IMR-90 (cell line): ENCODE data around the gene RER1. TPM values are rescaled to one million over a fixed set of nuclear protein-coding genes. Genes with fewer than 3 reads are reported as not detected.

Source experiments
- ATAC-seq: fragments of 200-7000 bp; cut with Tn5 transposase; 2 replicates; pipeline ENCODE4 v1.9.1; 2020; ENCODE audit warnings: low read depth, mild to moderate bottlenecking, moderate library complexity
- BruUV-seq: library from RNA; stranded (reverse); fragments of 400-500 nt; replicated peaks from 2 replicates; lab custom pipeline; 2021; lab: Mats Ljungman, UMichigan
- CTCF ChIA-PET: fragments of 300-600 bp; formaldehyde crosslinking; extraction: SDS; loops from one replicate; lab custom pipeline; 2021; ENCODE audit warnings: antibody characterized with exemption; lab: Yijun Ruan, JAX
- POLR2A ChIA-PET: fragments of 300-600 bp; sonication (Branson Sonifier 250); formaldehyde crosslinking; loops from one replicate; lab custom pipeline; 2022; ENCODE audit warnings: antibody characterized with exemption; ENCODE audit not compliant: unreplicated experiment; lab: Charles Lee
- DNase-seq: peaks from one replicate; pipeline ENCODE4 v3.0.0; 2013
- H2AFZ ChIP-seq: replicated peaks from 2 replicates; pipeline ENCODE3; 2013; ENCODE audit warnings: low read length, mild to moderate bottlenecking; ENCODE audit not compliant: poor library complexity
- H2AK5ac ChIP-seq: 2 replicates; pipeline ENCODE4 v1.6.1; 2013; ENCODE audit warnings: low read depth, low read length, inconsistent platforms
- H2AK9ac ChIP-seq: replicated peaks from 2 replicates; pipeline ENCODE3; 2013; ENCODE audit warnings: mild to moderate bottlenecking, low read depth, low read length, moderate library complexity; ENCODE audit not compliant: poor library complexity
- H2BK120ac ChIP-seq: 2 replicates; pipeline ENCODE4 v1.6.1; 2013; ENCODE audit warnings: low read depth, low read length, inconsistent platforms
- H2BK15ac ChIP-seq: 3 replicates; pipeline ENCODE4 v1.6.1; 2013; ENCODE audit warnings: low read depth, low read length, inconsistent platforms
- H2BK20ac ChIP-seq: 2 replicates; pipeline ENCODE4 v1.6.1; 2013; ENCODE audit warnings: low read depth, mild to moderate bottlenecking, inconsistent platforms, low read length, moderate library complexity
- H2BK5ac ChIP-seq: 2 replicates; pipeline ENCODE4 v1.6.1; 2013; ENCODE audit warnings: mild to moderate bottlenecking, low read depth, low read length, inconsistent platforms; ENCODE audit not compliant: poor library complexity, severe bottlenecking
- H3K14ac ChIP-seq: replicated peaks from 2 replicates; pipeline ENCODE4 v1.6.1; 2013; ENCODE audit warnings: low read depth, low read length, inconsistent platforms
- H3K18ac ChIP-seq: 2 replicates; pipeline ENCODE4 v1.6.1; 2013; ENCODE audit warnings: low read depth, low read length, control low read depth
- H3K23ac ChIP-seq: 2 replicates; pipeline ENCODE4 v1.6.1; 2013; ENCODE audit warnings: low read depth, low read length, inconsistent platforms
- H3K27ac ChIP-seq: 2 replicates; pipeline ENCODE4 v1.5.1; 2013; ENCODE audit warnings: mild to moderate bottlenecking, control low read depth, low read length; ENCODE audit not compliant: insufficient read depth
- H3K27me3 ChIP-seq: 2 replicates; pipeline ENCODE4 v1.6.1; 2013; ENCODE audit warnings: low read length; ENCODE audit not compliant: control insufficient read depth, insufficient read depth
- H3K36me3 ChIP-seq: 2 replicates; pipeline ENCODE4 v1.6.1; 2013; ENCODE audit warnings: low read length, mixed read lengths; ENCODE audit not compliant: control insufficient read depth, insufficient read depth
- H3K4ac ChIP-seq: 2 replicates; pipeline ENCODE4 v1.6.1; 2013; ENCODE audit warnings: low read depth, low read length, inconsistent platforms
- H3K4me1 ChIP-seq: 2 replicates; pipeline ENCODE4 v1.6.1; 2013; ENCODE audit warnings: low read length, mixed read lengths; ENCODE audit not compliant: control insufficient read depth, insufficient read depth
- H3K4me2 ChIP-seq: 2 replicates; pipeline ENCODE4 v1.6.1; 2013; ENCODE audit warnings: low read depth, mild to moderate bottlenecking, control low read depth, low read length, moderate library complexity
- H3K4me3 ChIP-seq: 2 replicates; pipeline ENCODE4 v1.5.1; 2013; ENCODE audit warnings: low read depth, mild to moderate bottlenecking, control low read depth, low read length, moderate library complexity; ENCODE audit not compliant: insufficient read depth
- H3K56ac ChIP-seq: 2 replicates; pipeline ENCODE4 v1.6.1; 2013; ENCODE audit warnings: low read length, inconsistent platforms; ENCODE audit not compliant: insufficient read depth; ENCODE audit errors: extremely low read depth
- H3K79me1 ChIP-seq, 2 experiments: 2 replicates each; pipeline ENCODE4 v1.6.1; 2013; ENCODE audit warnings: low read length in 2 of 2, inconsistent platforms in 1 of 2, low read depth in 1 of 2
- H3K9ac ChIP-seq: 2 replicates; pipeline ENCODE4 v1.6.1; 2013; ENCODE audit warnings: low read depth, low read length, control low read depth
- H3K9me1 ChIP-seq: 2 replicates; pipeline ENCODE4 v1.6.1; 2013; ENCODE audit warnings: low read length, inconsistent platforms; ENCODE audit not compliant: insufficient read depth
- H3K9me3 ChIP-seq: 2 replicates; pipeline ENCODE4 v1.6.1; 2013; ENCODE audit warnings: low read length; ENCODE audit not compliant: control insufficient read depth, insufficient read depth
- H4K20me1 ChIP-seq: 2 replicates; pipeline ENCODE4 v1.6.1; 2013; ENCODE audit warnings: low read length, inconsistent platforms; ENCODE audit not compliant: insufficient read depth
- H4K5ac ChIP-seq: 2 replicates; pipeline ENCODE4 v1.6.1; 2013; ENCODE audit warnings: mild to moderate bottlenecking, low read depth, low read length, control low read depth
- H4K8ac ChIP-seq, 2 experiments: 2 replicates each; pipeline ENCODE4 v1.6.1; 2013; ENCODE audit warnings: low read depth in 2 of 2, low read length in 2 of 2, control low read depth in 1 of 2, inconsistent platforms in 1 of 2
- H4K91ac ChIP-seq: 2 replicates; pipeline ENCODE4 v1.6.1; 2013; ENCODE audit warnings: low read depth, low read length, inconsistent platforms; ENCODE audit not compliant: insufficient read depth
- CTCF ChIP-seq: conservative IDR thresholded peaks from 2 replicates; pipeline ENCODE4 v1.5.1; 2012; ENCODE audit warnings: mild to moderate bottlenecking, low read depth, low read length, improper control_type of control experiment
- FOS ChIP-seq: fragments of 150-350 bp; IDR thresholded peaks from 2 replicates; pipeline ENCODE4 v1.6.1; 2016; ENCODE audit warnings: low read depth, low read length
- RAD21 ChIP-seq: IDR thresholded peaks from 2 replicates; pipeline ENCODE4 v1.6.1; 2012; ENCODE audit warnings: low read length, improper control_type of control experiment
- SMC3 ChIP-seq: fragments of 150-350 bp; IDR thresholded peaks from 2 replicates; pipeline ENCODE4 v1.6.1; 2016; ENCODE audit warnings: low read depth, mild to moderate bottlenecking, antibody characterized with exemption, low read length, moderate library complexity
- USF2 ChIP-seq: fragments of 150-350 bp; IDR thresholded peaks from 2 replicates; pipeline ENCODE4 v1.6.1; 2017; ENCODE audit warnings: mild to moderate bottlenecking, antibody characterized with exemption, low read length, low read depth
- WGBS, 2 experiments: methylation state at CpG; one replicate each; pipeline versions ENCODE4 v1.1.5 to v1.1.7; 2013; ENCODE audit warnings: missing lambda C conversion rate in 2 of 2; ENCODE audit not compliant: insufficient read length in 1 of 2; ENCODE audit errors: extremely low coverage in 2 of 2; 5-methylcytosine and 5-hydroxymethylcytosine counted together
- dilution Hi-C: fragments of 300-500 bp; cut with HindIII; formaldehyde crosslinking; loops from one replicate; pipeline ENCODE4 v1.14.3; 2018; ENCODE audit warnings: low sequenced_read_pairs; ENCODE audit not compliant: unreplicated experiment
- in situ Hi-C: fragments of 300-500 bp; cut with MboI; formaldehyde crosslinking; loops from 3 replicates; pipeline ENCODE4 v1.14.3; 2019; ENCODE audit warnings: low sequenced_read_pairs, inconsistent platforms, mixed read lengths
- intact Hi-C: fragments of 100-400 bp; cut with micrococcal nuclease; formaldehyde crosslinking; loops from 2 replicates; pipeline ENCODE4 v1.10.0; 2022
- polyA plus RNA-seq, 3 experiments: library from polyadenylated mRNA; depleted of rRNA; stranded (reverse); fragments of >200 nt; gene quantifications; 2 replicates each; pipeline ENCODE4 v1.2.3, GENCODE V29; 2012; ENCODE audit warnings: low replicate concordance in 1 of 3
- total RNA-seq: library from RNA; depleted of rRNA; stranded (reverse); fragments of >200 nt; gene quantifications from 2 replicates; pipeline ENCODE4 v1.2.3, GENCODE V29; 2012

The RER1 gene
- total and polyA plus RNA-seq, 2 of the 4 experiments (the other 2 are of a cell fraction) = 47.1 to 240 TPM

- H3K56ac ChIP-seq = no peak overlapping the region
- no peak overlapping the region for H4K91ac ChIP-seq
- no peak overlapping the region for H2AFZ ChIP-seq
- H2AK9ac ChIP-seq = no peak overlapping the region
- ATAC-seq = no peak
- no peak overlapping the region for H3K9ac ChIP-seq
- no peaks in the 10 kb centered on the region for H3K36me3 ChIP-seq
- no TSS peak for BruUV-seq
- H3K27ac ChIP-seq = no peak overlapping the region
- no peak overlapping the region for H3K18ac ChIP-seq
- H2BK5ac ChIP-seq = no peak overlapping the region
- H2BK120ac ChIP-seq = no peak overlapping the region
- DNase-seq = no peak
- H2BK15ac ChIP-seq = no peak overlapping the region
- dilution Hi-C loops (no loop called here), in situ Hi-C loops (loop anchor here (25.0 kb wide), 1 partner anchor 634 kb away; the partner anchor contains the start of gene PRDM16), intact Hi-C loops (no loop called here)
- H4K20me1 ChIP-seq = no peaks in the 10 kb centered on the region; the same call in 1 of the 2 replicates
- no peak overlapping the region for H2AK5ac ChIP-seq
- ChIA-PET CTCF (no interaction called here), POLR2A (no interaction called here)
- H3K9me1 ChIP-seq = no peaks in the 10 kb centered on the region
- H3K14ac ChIP-seq = no peak overlapping the region
- H3K4me3 ChIP-seq = no peak overlapping the region
- H4K5ac ChIP-seq = no peak overlapping the region
- no peak overlapping the region for H3K23ac ChIP-seq
- WGBS, 2 experiments = 80% methylated on average over 21 of the region's 28 CpGs; no CpG with 5 or more reads in 1 of the 2 experiments
- H3K4me1 ChIP-seq = no peaks in the 10 kb centered on the region
- no peaks in the 10 kb centered on the region for H3K79me1 ChIP-seq
- no peak overlapping the region for H3K4ac ChIP-seq
- H3K9me3 ChIP-seq = peaks cover 5% of the 10 kb centered on the region; the same call in 1 of the 2 replicates
- peaks cover 29% of the 10 kb centered on the region for H3K27me3 ChIP-seq
- no peak overlapping the region for H3K4me2 ChIP-seq
- no peak overlapping the region for H4K8ac ChIP-seq
- no peak overlapping the region for H2BK20ac ChIP-seq
- no peak for TF ChIP-seq SMC3
- TF ChIP-seq RAD21 = no peak
- TF ChIP-seq CTCF = no peak
- TF ChIP-seq FOS = no peak
- no peak for TF ChIP-seq USF2
These were observed 36.8 kb downstream of the RER1 start for GRCh38 chr1:2428490-2428889.
